GM19238 (cell line): ENCODE data around the gene TJP1.
"Not testable (repeated sequence)": the region's sequence is repeated elsewhere in the genome, so short reads cannot be mapped to it uniquely, and the experiment has no call there.

ENCODE experiments used
- DNase-seq: peaks from one replicate; pipeline ENCODE4 v3.0.0; 2011; ENCODE audit warnings: low spot score; ENCODE audit not compliant: insufficient read length

TJP1 gene

DNA sequence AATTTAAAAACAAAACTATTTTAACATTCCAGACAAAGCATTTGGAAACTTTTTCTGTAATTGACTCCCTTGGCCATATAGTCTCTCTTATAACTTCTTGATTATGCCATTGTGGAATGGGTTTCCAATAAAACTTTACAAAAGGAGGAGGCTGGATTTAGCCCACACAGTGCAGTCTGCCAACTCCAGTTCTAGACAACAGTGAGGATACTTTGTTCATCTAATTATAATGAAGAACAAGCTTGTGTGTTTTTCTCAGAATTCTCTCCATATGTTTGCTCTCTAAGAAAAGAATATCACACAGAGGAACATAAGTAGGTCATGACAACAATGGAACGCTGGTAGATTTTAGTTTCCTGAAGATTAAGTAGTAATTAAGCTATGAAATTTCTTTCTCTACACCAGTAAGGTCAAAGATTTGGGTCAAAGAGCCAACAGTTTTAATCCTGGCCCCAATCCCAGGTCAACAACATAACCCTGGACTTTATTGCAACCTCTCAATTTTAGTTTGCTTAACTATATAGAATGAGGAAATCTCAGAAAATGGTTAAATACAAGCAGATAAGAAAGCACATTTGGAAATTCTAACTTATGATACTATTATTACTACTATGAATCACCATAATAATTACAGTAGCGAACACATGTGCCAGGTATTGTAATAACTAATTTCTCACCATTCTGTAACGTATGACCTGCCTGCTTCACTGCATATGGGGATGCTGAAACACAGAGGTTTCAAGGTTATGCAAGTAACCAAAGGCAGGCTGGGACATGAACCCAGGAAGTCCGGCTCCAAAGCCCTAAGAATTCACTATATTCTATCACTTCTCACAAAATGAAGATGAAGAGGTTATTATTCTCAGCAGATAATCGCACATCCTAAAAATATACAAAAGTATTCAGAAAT is 65.7 kb downstream of the TJP1 start:
- DNase-seq: no peak

DNA sequence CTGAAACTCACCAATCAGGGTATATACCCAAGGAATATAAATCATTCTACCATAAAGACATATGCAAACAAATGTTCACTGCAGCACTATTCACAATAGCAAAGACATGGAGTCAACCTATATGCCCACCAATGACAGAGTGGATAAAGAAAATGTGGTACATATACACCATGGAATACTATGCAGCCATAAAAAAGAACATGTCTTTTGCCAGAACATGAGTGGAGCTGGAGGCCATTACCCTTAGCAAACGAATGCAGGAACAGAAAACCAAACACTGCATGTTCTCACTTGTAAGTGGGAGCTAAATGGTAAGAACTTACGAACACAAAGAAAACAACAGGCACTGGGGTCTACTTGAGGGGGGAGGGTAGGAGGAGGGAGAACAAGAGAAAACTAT is 68.3 kb downstream of the TJP1 start:
- DNase-seq: not testable (repeated sequence)

DNA sequence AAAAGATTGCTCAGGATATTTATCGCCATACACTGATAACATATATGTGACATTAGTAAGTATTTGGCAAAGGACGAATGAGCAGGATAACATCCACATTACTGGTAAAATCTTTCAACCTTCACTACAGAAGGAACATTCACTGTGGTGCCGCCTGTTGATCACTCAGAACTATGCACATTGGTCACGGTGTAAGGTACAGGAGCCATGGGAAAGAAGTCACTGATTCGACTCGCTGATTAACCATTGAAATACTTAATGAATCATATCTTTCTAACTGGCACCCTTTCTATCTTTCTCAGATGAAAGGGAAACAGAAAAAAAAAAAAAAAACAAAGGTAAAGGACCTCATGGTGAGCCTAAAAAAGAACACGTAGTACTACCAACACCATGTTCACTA is 68.8 kb downstream of the TJP1 start:
- DNase-seq: no peak

DNA sequence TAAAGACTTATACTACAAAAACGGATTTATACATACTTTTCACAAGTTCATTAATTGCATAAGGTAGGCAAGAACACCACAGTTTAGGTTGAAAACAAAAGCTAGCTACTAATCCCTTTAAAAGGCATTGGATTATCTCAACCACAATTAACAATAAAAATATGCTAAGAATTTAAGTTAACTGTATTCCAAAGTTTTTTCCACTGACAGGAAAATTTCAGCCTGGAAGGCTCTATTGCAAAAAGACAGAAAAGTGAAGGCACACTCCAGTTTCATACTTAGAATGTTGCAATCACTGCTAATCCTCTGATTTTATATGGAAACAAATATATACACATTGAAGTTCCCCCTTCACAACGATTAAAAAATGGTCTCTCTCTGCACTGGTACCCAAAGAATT is 71.5 kb downstream of the TJP1 start:
- DNase-seq: no peak

DNA sequence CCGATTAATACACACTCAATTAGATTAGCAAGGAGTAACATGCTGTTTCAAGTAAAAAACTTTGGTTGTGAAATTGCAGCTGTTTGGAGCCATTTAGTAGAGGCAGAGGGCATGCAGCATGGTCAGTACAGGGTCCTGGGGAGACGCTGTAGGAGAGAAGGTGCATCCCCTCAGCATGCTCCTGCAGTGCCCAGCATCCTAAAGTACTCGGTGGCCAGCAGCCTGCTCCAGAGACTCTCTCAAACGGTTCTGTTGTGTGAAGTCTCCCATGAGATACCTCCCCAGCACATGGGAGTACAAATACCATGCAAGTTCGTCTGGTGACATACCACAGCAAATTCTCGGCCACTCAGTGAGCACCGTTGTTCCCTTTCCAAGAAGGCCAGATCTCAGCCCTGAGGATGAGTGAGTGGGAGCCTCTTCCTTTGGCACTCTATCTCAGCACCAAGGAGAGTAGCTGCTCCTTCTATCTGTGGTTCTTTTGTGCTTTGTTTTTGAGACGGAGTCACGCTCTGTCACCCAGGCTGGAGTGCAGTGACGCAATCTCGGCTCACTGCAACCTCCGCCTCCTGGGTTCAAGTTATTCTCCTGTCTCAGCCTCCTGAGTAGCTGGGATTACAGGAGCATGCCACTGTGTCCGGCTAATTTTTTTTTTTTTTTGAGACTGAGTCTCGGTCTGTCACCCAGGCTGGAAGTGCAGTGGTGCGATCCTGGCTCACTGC is 72.7 kb downstream of the TJP1 start:
- no peak for DNase-seq

DNA sequence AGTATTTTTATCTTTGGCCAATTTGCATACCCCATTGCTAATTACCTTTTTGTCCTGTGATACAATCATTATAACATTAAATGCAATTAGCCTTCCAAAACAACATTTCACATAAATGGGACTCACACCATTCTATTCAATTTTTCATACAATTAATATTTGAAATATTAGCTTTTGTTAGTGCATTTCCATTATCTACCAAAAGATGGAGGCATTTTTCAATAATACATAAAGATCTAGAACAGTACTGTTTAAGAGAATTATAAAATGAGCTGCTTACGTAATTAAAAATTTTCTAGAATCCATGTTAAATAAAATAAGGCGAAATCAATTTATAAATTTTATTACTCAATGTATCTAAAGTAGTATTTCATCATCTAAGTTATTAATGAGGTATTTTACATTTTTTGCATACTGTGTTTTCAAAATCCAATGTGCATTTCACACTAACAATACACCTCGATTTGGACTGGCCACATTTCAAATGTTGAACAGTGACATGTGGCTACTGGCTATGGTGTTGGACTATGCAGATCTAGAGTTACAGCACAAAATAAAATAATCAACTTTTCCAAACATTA is 74.3 kb downstream of the TJP1 start:
- DNase-seq: no peak

DNA sequence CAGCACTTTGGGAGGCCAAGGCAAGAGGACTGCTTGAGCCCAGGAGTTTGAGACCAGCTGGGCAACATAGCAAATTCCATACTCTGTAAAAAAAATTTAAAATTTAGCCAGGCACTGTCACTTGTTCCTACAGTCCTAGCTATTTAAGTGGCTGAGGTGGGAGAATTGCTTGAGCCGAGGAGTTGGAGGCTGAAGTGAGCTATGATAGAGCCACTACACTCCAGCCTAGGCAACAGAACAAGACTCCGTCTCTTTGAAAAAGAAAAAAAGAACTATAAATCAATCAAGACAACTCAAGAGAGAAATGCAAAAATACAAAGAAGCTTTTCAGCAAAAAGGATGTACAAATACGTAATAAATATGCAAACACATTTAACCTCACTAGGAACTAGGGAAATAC is 78.8 kb downstream of the TJP1 start:
- DNase-seq: no peak

DNA sequence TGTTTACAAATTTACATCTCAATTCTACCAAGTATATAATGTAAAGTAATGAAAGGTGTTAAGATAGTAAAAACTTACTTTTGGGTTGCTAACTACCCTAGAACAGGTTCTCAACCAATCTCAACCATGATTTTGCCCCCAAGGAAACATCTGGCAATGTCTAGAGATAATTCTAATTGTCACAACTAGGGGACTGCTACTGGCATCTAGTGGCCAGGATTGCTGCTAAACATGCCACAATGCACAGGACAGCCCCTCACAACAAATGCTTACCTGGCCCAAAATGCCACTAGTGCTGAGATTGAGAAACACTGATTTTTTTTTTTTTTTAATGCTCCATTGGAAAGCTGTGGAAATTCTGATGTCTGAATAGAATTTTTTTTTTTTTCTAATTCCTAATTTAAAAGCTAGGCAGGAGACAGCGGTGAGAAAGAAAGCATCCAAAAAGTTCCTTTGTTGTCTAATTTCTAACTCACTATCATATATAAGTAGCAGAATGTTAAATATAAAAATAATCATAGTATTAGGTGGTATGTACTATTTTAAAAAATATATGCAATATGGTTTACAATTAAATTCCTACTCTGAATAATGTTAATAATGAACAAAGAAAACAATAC is 81.5 kb downstream of the TJP1 start:
- DNase-seq: no peak

DNA sequence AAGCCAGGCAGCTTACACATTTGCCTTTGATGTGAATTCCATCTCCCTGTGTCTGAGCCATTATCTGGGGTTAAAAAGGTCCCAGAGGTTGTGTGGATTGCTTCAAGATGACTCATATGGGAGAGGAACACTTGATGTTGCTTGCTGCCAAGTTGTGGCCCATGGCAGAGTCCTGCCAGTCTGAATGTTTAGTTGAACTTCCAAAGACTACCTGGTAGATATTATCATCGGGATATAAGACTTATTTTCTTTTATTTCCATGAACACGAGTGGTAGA is 85.6 kb downstream of the TJP1 start:
- no peak for DNase-seq

DNA sequence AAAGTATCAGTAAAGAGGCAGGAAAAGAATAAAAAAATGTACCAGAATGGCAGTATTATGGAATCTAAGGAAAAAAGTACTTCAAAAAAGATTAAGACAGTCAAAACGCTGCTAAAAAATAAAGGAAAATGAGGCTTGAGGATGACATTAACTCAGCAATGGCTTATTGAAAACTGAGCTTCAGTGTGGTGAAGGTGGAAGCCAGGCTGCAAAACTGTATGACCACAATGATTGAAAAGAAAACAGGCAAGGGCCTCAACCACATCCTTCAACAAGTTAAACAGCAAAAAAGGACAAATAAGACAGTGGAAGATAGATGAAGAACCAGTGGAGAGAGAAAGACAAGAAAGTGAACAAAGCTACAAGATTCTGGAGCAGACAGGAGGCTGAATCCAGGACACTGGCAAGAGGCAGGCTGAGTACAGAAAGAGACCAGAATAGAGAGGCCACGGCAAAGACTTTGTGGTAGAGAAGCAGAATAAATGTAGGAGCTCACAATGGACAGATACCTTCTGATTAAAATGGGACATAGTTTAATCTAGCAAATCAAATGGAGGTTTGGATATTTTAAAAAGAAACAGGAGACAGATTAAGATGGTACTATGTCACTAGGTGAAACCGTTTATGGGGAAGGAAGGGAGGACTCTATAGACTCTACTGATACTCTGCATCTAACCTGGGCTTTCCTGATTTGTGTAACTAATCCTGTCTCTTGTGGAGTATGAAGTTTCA is 86.1 kb downstream of the TJP1 start:
- DNase-seq: no peak

DNA sequence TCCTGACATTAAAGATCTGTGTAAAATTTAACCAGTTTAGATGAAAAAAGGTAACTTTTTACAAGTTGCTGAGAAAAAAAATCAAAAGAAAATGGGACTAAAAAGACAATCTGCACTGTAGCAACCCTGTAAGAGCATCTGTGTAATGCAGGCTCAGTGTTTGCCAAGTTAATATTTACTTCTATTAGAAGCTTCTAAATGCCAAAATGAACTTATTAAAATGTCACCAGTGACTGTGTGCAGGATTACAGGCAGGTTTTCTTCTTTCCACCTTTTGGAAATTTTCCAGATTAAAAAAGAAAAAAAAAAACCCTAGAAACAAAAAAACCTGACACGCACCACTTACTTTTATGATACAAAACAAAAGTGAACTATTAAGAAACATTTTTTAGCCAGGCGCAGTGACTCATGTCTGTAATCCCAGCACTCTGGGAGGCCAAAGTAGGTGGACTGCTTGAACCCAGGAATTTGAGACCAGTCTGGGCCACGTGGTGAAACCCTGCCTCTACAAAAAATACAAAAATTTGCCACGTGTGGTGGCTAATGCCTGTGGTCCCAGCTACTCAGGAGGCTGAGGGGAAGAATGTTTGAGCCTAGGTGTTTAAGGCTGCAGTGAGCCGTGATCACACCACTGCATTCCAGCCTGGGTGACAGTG is 87.2 kb downstream of the TJP1 start:
- DNase-seq: no peak

DNA sequence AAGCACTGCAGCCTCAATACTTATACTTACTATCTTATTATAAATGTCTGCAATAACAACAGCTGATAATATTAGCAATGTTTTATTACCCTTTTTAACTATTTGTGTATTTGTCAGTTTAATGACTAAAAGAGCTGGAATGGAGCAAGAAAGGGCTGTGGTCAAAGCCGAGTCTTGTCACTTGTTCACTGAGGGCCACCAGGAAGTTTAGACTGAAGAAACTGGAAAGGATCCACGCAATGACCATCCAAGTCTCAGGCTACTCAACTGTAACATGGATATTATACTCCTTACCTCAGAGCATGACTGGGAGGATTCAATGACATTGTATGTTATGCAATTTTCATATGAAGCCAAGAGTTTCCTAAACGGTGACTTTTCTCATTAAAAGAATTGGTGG is 90.4 kb downstream of the TJP1 start:
- DNase-seq: no peak

DNA sequence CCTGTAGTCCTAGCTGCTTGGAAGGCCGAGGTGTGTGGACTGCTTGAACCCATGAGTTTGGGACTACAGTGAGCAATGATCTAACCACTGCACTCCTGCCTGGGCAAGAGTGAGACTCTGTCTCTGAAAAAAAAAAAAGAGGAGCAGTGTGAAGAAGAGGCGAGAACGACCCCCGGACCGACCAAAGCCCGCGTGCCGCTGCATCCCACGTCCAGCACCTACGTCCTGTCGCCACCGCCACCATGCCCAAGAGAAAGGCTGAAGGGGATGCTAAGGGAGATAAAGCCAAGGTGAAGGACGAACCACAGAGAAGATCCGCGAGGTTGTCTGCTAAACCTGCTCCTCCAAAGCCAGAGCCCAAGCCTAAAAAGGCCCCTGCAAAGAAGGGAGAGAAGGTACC is 91.8 kb downstream of the TJP1 start:
- not testable (repeated sequence) for DNase-seq

DNA sequence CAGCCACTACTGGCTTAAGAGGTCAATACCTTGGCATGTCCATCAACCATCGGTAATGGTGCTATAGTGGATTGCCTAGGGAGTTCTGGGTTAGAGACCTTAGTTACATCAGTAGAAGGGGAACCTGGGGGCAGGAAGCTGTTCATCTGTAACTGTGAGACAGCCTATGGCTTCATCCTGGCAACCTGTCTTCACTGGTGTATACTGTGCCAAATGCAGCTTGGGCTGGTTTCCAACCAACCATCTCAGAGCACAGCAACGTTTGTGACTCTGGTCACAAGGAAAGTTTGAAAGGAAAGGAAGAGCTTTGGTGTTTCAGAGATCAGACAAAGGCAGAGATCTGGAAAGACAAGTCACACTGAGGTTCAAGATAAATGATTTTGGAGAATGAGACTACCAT is 93.8 kb downstream of the TJP1 start:
- no peak for DNase-seq

DNA sequence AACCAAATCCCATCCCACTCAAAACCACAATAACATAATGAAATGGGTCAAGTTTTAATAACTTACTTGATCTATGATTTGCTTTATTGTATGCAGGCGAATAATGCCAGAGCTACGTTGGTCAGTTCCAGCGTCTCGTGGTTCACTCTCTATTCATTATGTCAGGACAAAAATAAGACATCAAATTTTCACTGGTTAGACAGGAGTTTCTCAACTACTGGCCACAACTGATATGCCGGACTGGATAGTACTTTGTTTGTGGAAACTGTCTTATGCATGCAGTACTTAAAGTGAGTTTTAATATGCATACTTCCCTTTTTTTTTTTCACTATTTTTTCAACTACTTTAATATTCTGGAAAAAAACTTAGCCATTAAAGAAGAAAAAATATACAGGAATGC is 94.4 kb downstream of the TJP1 start:
- no peak for DNase-seq

DNA sequence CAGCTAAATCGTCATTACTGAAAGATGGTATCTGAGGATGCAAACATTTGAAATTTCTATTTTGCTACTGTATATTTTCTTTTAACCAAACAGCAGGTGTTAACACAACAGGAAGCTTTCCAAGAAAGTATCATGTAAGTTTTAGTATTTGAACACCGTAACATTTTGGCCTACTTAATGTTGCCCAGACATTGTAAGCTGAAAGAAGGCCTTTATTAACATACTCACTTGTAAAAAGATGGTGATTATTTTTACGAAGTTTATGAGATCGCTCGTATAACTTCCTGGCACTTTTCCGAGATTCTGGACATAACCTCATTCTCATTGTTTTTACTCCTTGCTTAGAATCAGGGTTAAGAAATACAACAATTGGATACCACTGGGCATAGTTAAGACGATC is 95.7 kb downstream of the TJP1 start:
- no peak for DNase-seq

DNA sequence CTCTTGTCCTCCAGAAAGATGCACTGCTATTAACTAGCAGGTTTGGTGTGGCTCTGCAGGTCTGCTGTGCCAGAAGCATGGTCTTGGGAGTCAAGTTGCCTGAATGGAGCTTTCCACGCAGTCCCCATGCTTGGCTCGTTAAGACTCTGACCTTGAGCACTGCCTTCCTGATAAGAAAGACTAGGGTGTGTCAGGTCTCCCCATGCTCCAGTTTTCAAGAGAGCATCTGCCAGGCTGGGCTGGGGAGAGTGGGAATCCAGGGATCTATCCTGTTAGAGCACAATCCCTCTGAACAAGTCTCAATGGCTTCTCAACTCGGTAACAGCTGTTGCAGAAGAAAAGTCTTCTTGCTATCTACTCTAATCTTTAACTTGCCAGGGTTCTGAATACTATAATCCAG is 98.2 kb downstream of the TJP1 start:
- no peak for DNase-seq

DNA sequence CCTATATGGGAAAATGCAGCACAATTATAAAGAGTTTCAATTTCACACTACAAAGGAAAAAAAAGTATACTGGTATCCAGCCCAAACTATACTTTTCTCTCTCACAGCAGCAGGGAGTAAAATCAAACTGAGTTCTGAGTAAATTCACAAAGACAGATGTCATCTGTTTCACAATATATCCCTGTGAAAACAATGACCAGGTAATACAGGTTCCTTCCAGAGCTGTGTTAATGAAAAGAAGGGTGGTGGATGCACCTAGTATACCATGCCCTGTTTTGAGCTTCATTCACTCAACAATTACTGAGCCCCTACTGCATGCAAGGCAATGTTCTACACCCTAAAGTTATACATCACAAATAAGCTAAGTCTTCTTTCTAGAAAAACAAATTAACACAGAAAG is 108.5 kb downstream of the TJP1 start:
- no peak for DNase-seq

DNA sequence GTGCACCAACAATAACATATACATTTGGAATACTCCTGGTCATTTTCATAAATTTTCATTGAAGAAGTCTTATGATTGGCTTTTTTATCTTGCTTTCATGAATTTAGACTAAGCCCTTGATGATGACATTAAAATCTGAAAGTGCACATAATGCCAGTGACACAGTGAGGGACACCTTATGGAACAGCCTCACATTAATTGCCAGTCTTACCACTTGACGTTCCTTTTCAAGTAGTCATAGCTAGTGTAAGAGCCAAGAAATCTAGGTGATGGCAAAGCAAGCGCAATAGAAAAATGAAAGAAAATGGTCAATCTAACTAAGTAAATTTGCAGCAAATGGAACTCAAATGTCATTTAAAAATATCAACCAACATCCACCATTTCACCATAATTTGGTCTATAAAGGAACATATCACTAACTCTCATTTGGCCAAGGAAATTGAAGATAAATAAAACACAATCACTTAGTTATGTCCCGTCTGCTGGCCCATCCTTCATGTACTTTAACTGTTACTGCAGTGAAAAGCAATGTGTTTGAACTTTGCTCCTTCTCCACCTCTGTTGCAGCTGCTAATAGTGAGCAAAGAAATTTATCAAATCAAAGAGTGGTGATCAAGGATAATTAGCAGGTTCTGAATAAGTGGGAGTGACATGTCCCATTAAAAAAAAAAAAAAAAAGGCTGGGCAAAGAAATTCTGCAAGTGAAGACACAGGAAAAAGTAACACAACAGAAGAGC is 110.0 kb downstream of the TJP1 start:
- DNase-seq: no peak

DNA sequence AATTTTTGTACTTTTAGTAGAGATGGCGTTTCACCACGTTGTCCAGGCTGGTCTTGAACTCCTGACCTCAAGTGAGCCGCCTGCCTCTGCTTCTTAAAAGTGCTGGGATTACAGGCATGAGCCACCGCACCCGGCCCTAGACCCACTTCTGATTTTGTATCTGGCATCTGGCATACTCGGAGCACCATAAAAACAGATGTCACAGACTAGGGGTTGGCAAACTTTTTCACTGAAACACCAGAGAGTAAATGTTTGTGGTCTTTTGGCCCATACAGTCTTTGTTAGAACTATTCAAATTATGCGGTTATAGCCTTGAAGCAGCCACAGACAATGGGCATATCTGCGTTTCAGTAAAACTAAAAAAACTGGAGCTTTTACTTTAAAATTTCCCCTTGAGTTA is 110.7 kb downstream of the TJP1 start:
- no peak for DNase-seq
